ENCODE measurements around the gene FGF9. TPM values are rescaled to one million over a fixed set of nuclear protein-coding genes. Genes with fewer than 3 reads are reported as not detected.

FGF9 gene
- total and polyA plus RNA-seq, 2 experiments from 2014 or later = 0.65 to 0.75 TPM

DNA sequence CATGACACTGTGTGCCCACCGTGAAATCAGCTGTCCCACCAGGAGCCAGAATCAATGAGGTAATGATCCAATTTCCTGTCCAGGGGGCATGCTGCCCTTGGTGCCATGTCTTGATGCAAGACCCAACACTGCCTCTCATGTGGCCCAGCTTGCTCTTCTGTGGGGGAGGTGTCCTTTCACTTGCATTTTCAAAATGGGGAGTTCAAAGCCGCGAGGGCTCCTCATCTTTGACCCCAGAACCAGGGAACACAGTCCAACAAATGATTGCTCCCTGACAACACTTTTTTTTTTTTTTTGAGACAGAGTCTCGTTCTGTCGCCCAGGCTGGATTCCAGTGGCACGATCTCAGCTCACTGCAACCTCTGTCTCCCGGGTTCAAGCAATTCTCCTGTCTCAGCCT lies 64.1 kb downstream of the FGF9 start:
- Histone ChIP-seq H3K79me2 (ENCODE audit: insufficient read depth) (no peaks in the 10 kb centered on the region), H3K4me3 (no peak overlapping the region), H3K36me3 (ENCODE audit: low read depth) (no peaks in the 10 kb centered on the region), H3K9me3 (ENCODE audit: low read depth) (no peaks in the 10 kb centered on the region), H3K27ac (no peak overlapping the region), H3F3A (ENCODE audit: insufficient read depth) (no peaks in the 10 kb centered on the region), H4K20me1 (ENCODE audit: insufficient read depth) (no peaks in the 10 kb centered on the region), H3K9ac (no peak overlapping the region), H3K9me2 (ENCODE audit: insufficient read depth) (no peaks in the 10 kb centered on the region), H3K4me2 (ENCODE audit: unreplicated experiment) (no peak overlapping the region), H3K27me3 (replicated peaks; ENCODE audit: insufficient read depth) (0 out of 2 replicates have a peak, but pooled peaks cover 9% of the 10 kb centered on the region), H3K4me1 (ENCODE audit: insufficient read depth) (no peaks in the 10 kb centered on the region), H2AFZ (no peak overlapping the region)
- WGBS, 2 experiments (ENCODE audit: low coverage in 1 of 2, low lambda C conversion rate in 2 of 2, missing lambda C conversion rate in 2 of 2) = 54% methylated on average over 7 of the region's 7 CpGs
- DNase-seq = no peak
- TF ChIP-seq EZH2phosphoT487 (IDR thresholded peaks at IDR 0.05; ENCODE audit: insufficient read depth, low read depth) (no peak), EZH2 (IDR thresholded peaks at IDR 0.05; ENCODE audit: insufficient read depth, poor library complexity, severe bottlenecking) (no peak)
- in situ Hi-C loops (cut with MboI) = no loop called here

- Histone ChIP-seq H3K4me3 (no peak overlapping the region), H3K9ac (no peak overlapping the region)
- in situ Hi-C loops (cut with MboI) = no loop called here
Measured at GRCh38 chr13:21735701-21736401, 65.0 kb downstream of the FGF9 start.

DNA sequence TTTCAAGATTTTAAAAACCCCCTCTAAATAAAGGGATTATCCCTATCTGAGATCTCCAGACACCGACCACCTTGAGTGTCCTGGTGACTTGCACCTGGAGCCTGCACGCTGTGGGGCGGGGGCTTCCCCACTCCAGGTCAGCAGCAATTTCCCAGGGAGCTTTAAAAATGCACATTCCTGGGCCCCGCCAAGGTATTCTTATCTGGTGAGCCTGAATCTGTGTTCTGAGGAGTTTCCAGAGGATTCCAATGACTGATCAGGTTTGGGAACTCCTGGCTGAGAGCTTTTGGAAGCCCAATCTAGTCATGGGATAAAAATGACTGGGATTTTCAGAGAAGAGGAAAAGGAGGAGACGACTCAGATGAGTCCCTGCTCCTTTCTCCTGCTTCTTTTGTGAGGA lies 66.1 kb downstream of the FGF9 start:
- 59 to 62% methylated on average over 5 of the region's 5 CpGs for WGBS, 2 experiments (ENCODE audit: low coverage in 1 of 2, low lambda C conversion rate in 2 of 2, missing lambda C conversion rate in 2 of 2)
- Histone ChIP-seq H3K79me2 (ENCODE audit: insufficient read depth) (no peaks in the 10 kb centered on the region), H3K4me2 (ENCODE audit: unreplicated experiment) (no peak overlapping the region), H3K4me3 (no peak overlapping the region), H3K27ac (no peak overlapping the region), H3K36me3 (ENCODE audit: low read depth) (no peaks in the 10 kb centered on the region), H3K9me2 (ENCODE audit: insufficient read depth) (no peaks in the 10 kb centered on the region), H3K9me3 (ENCODE audit: low read depth) (no peaks in the 10 kb centered on the region), H3K9ac (no peak overlapping the region), H3F3A (ENCODE audit: insufficient read depth) (no peaks in the 10 kb centered on the region), H3K4me1 (ENCODE audit: insufficient read depth) (no peaks in the 10 kb centered on the region), H3K27me3 (replicated peaks; ENCODE audit: insufficient read depth) (0 out of 2 replicates have a peak, but pooled peaks cover 9% of the 10 kb centered on the region), H4K20me1 (ENCODE audit: insufficient read depth) (no peaks in the 10 kb centered on the region), H2AFZ (no peak overlapping the region)
- no peak for TF ChIP-seq EZH2phosphoT487 (IDR thresholded peaks at IDR 0.05; ENCODE audit: insufficient read depth, low read depth)
- TF ChIP-seq EZH2 (IDR thresholded peaks at IDR 0.05; ENCODE audit: insufficient read depth, poor library complexity, severe bottlenecking) = no peak
- no peak for DNase-seq
- in situ Hi-C loops (cut with MboI) = no loop called here

More at GRCh38 chr13:21735701-21736401, 65.0 kb downstream of the FGF9 start:
- H3K9me2 ChIP-seq (ENCODE audit: insufficient read depth) = no peaks in the 10 kb centered on the region
- H4K20me1 ChIP-seq (ENCODE audit: insufficient read depth) = no peaks in the 10 kb centered on the region
- TF ChIP-seq EZH2phosphoT487 (IDR thresholded peaks at IDR 0.05; ENCODE audit: insufficient read depth, low read depth) = no peak
- no peak for TF ChIP-seq EZH2 (IDR thresholded peaks at IDR 0.05; ENCODE audit: insufficient read depth, poor library complexity, severe bottlenecking)
- peak; percentile 15 for DNase-seq
- H2AFZ ChIP-seq = no peak overlapping the region
- no peaks in the 10 kb centered on the region for H3K4me1 ChIP-seq (ENCODE audit: insufficient read depth)
- H3K36me3 ChIP-seq (ENCODE audit: low read depth) = no peaks in the 10 kb centered on the region
- no peaks in the 10 kb centered on the region for H3F3A ChIP-seq (ENCODE audit: insufficient read depth)
- no peak overlapping the region for H3K4me2 ChIP-seq (ENCODE audit: unreplicated experiment)
- WGBS, 2 experiments (ENCODE audit: low coverage in 1 of 2, low lambda C conversion rate in 2 of 2, missing lambda C conversion rate in 2 of 2) = 4 to 6% methylated on average over 14 of the region's 14 CpGs
- 0 out of 2 replicates have a peak, but pooled peaks cover 9% of the 10 kb centered on the region for H3K27me3 ChIP-seq (replicated peaks; ENCODE audit: insufficient read depth)
- no peaks in the 10 kb centered on the region for H3K79me2 ChIP-seq (ENCODE audit: insufficient read depth)
- no peaks in the 10 kb centered on the region for H3K9me3 ChIP-seq (ENCODE audit: low read depth)
- H3K27ac ChIP-seq = no peak overlapping the region

- Histone ChIP-seq H2AFZ (no peak overlapping the region), H3K27ac (no peak overlapping the region), H3K4me1 (ENCODE audit: insufficient read depth) (no peaks in the 10 kb centered on the region), H3K4me3 (no peak overlapping the region), H3K9me2 (ENCODE audit: insufficient read depth) (no peaks in the 10 kb centered on the region), H3K9ac (no peak overlapping the region), H3K79me2 (ENCODE audit: insufficient read depth) (no peaks in the 10 kb centered on the region), H3K27me3 (replicated peaks; ENCODE audit: insufficient read depth) (0 out of 2 replicates have a peak, but pooled peaks cover 9% of the 10 kb centered on the region), H3K4me2 (ENCODE audit: unreplicated experiment) (no peak overlapping the region), H3F3A (ENCODE audit: insufficient read depth) (no peaks in the 10 kb centered on the region), H4K20me1 (ENCODE audit: insufficient read depth) (no peaks in the 10 kb centered on the region), H3K9me3 (ENCODE audit: low read depth) (no peaks in the 10 kb centered on the region), H3K36me3 (ENCODE audit: low read depth) (no peaks in the 10 kb centered on the region)
- DNase-seq = no peak
- in situ Hi-C loops (cut with MboI) = no loop called here
- WGBS, 2 experiments (ENCODE audit: low coverage in 1 of 2, low lambda C conversion rate in 2 of 2, missing lambda C conversion rate in 2 of 2) = 35 to 48% methylated on average over 5 of the region's 5 CpGs
- TF ChIP-seq EZH2 (IDR thresholded peaks at IDR 0.05; ENCODE audit: insufficient read depth, poor library complexity, severe bottlenecking) = no peak
- TF ChIP-seq EZH2phosphoT487 (IDR thresholded peaks at IDR 0.05; ENCODE audit: insufficient read depth, low read depth) = no peak
Measured at GRCh38 chr13:21738630-21739029, 67.8 kb downstream of the FGF9 start.

All from GM23248 (cell line).